CD14-positive monocyte (primary cell): ENCODE results near the gene UCN. TPM values are rescaled to one million over a fixed set of nuclear protein-coding genes. Genes with fewer than 3 reads are reported as not detected.

Source experiments
- DNase-seq, 3 donors: peaks; one replicate each; pipeline ENCODE4 v3.0.0-alpha.2; 2011 to 2022
- H2AFZ ChIP-seq: 2 replicates; pipeline ENCODE4 v1.6.0; 2012; ENCODE audit warnings: mild to moderate bottlenecking, low read depth, low read length, inconsistent platforms; ENCODE audit not compliant: insufficient read depth, poor library complexity, severe bottlenecking
- H3K27ac ChIP-seq, 2 donors: 1 replicate in 1 of 2; 2 replicates in 1 of 2; pipeline ENCODE4 v1.5.1; 2012 to 2013; ENCODE audit warnings: low read length in 2 of 2, control low read depth in 1 of 2, inconsistent platforms in 1 of 2, low read depth in 1 of 2, mild to moderate bottlenecking in 1 of 2
- H3K27me3 ChIP-seq, 2 donors: one replicate each; pipeline versions ENCODE4 v1.6.0 to v1.6.1; 2011 to 2013; ENCODE audit warnings: low read length in 2 of 2; ENCODE audit not compliant: control insufficient read depth in 2 of 2, insufficient read depth in 2 of 2
- H3K36me3 ChIP-seq, 2 donors: replicated peaks in 1 of 2; 1 replicate in 1 of 2; 2 replicates in 1 of 2; pipeline versions ENCODE4 v1.5.1 to v1.6.1; 2012 to 2013; ENCODE audit warnings: low read length in 2 of 2, control low read depth in 1 of 2, inconsistent platforms in 1 of 2, mild to moderate bottlenecking in 1 of 2; ENCODE audit not compliant: insufficient read depth in 2 of 2, control insufficient read depth in 1 of 2
- H3K4me1 ChIP-seq, 2 donors: 1 replicate in 1 of 2; 2 replicates in 1 of 2; pipeline versions ENCODE4 v1.5.1 to v1.6.1; 2012 to 2013; ENCODE audit warnings: low read length in 2 of 2, control low read depth in 1 of 2, inconsistent platforms in 1 of 2, mild to moderate bottlenecking in 1 of 2, moderate library complexity in 1 of 2; ENCODE audit not compliant: insufficient read depth in 2 of 2, control insufficient read depth in 1 of 2
- H3K4me2 ChIP-seq: replicated peaks from 2 replicates; pipeline ENCODE3; 2012; ENCODE audit warnings: low read length, moderate library complexity, mild to moderate bottlenecking; ENCODE audit not compliant: poor library complexity, severe bottlenecking; ENCODE audit errors: extremely low read depth
- H3K4me3 ChIP-seq, 3 experiments: fragments of 200-600 bp in 1 of 3; sonication (generic) in 1 of 3; replicated peaks in 1 of 3; 1 replicate in 2 of 3; 2 replicates in 1 of 3; pipeline ENCODE4 v1.5.1; 2011 to 2013; ENCODE audit warnings: low read length in 3 of 3, mild to moderate bottlenecking in 3 of 3, control low read depth in 2 of 3, low read depth in 2 of 3, inconsistent platforms in 1 of 3, moderate library complexity in 1 of 3
- H3K79me2 ChIP-seq: 2 replicates; pipeline ENCODE4 v1.6.0; 2012; ENCODE audit warnings: mild to moderate bottlenecking, control low read depth, inconsistent platforms, low read length, moderate library complexity; ENCODE audit not compliant: insufficient read depth
- H3K9ac ChIP-seq: 2 replicates; pipeline ENCODE4 v1.6.0; 2017; ENCODE audit warnings: low read length, mild to moderate bottlenecking; ENCODE audit not compliant: insufficient read depth, poor library complexity, severe bottlenecking
- H3K9me3 ChIP-seq, 2 donors: replicated peaks in 1 of 2; 1 replicate in 1 of 2; 2 replicates in 1 of 2; pipeline versions ENCODE4 v1.5.1 to v1.6.1; 2012 to 2013; ENCODE audit warnings: low read length in 2 of 2, control low read depth in 1 of 2; ENCODE audit not compliant: control insufficient read depth in 1 of 2, insufficient read depth in 1 of 2
- H4K20me1 ChIP-seq: 2 replicates; pipeline ENCODE4 v1.6.0; 2012; ENCODE audit warnings: mild to moderate bottlenecking, low read length, control low read depth, moderate library complexity; ENCODE audit not compliant: insufficient read depth
- H3K27ac Mint-ChIP-seq, 7 donors: one replicate each; pipeline ENCODE4 v1.8.0; 2020; ENCODE audit warnings: mild to moderate bottlenecking in 7 of 7, mixed read lengths in 7 of 7, moderate library complexity in 6 of 7, inconsistent platforms in 2 of 7
- H3K27me3 Mint-ChIP-seq, 3 donors: one replicate each; pipeline ENCODE4 v1.8.0; 2021 to 2022; ENCODE audit warnings: low read depth in 3 of 3, mild to moderate bottlenecking in 3 of 3, mixed read lengths in 3 of 3, moderate library complexity in 3 of 3, inconsistent platforms in 1 of 3
- H3K36me3 Mint-ChIP-seq, 2 donors: one replicate each; pipeline ENCODE4 v1.8.0; 2020; ENCODE audit warnings: mixed read lengths in 2 of 2, inconsistent platforms in 1 of 2, mild to moderate bottlenecking in 1 of 2
- H3K4me1 Mint-ChIP-seq: one replicate; pipeline ENCODE4 v1.8.0; 2020; ENCODE audit warnings: mild to moderate bottlenecking, mixed read lengths
- H3K4me3 Mint-ChIP-seq, 2 donors: one replicate each; pipeline ENCODE4 v1.8.0; 2020; ENCODE audit warnings: mild to moderate bottlenecking in 2 of 2, mixed read lengths in 2 of 2, moderate library complexity in 1 of 2
- H3K9me3 Mint-ChIP-seq, 7 donors: one replicate each; pipeline ENCODE4 v1.8.0; 2020 to 2022; ENCODE audit warnings: mixed read lengths in 7 of 7, mild to moderate bottlenecking in 6 of 7, moderate library complexity in 6 of 7, inconsistent platforms in 2 of 7
- CTCF ChIP-seq: fragments of 200-600 bp; IDR thresholded peaks from one replicate; pipeline ENCODE4 v1.8.0; 2022; ENCODE audit warnings: antibody characterized with exemption, mild to moderate bottlenecking
- WGBS: methylation state at CpG from one replicate; pipeline ENCODE4 v1.1.5; 2013; ENCODE audit warnings: missing lambda C conversion rate; ENCODE audit not compliant: insufficient coverage; 5-methylcytosine and 5-hydroxymethylcytosine counted together
- intact Hi-C, 2 donors: fragments of 100-400 bp; cut with micrococcal nuclease; formaldehyde crosslinking; loops; one replicate each; pipeline versions ENCODE4 v1.15.0 to v1.15.1; 2023
- polyA plus RNA-seq, 3 donors: library from polyadenylated mRNA; depleted of rRNA in 1 of 3; unstranded in 2 of 3; stranded (reverse) in 1 of 3; fragments of 300-500 nt in 2 of 3; fragments of >200 nt in 1 of 3; fragmentation: Illumina TruSeq in 2 of 3; gene quantifications; 1 replicate in 2 of 3; 2 replicates in 1 of 3; pipeline ENCODE4 v1.2.3, GENCODE V29; 2012 to 2021

The UCN gene
- polyA plus RNA-seq, 3 donors: 0.39 to 2.2 (median 0.60) TPM

- H3K4me1 ChIP-seq: peaks cover under 1 to 2% of the 10 kb centered on the region in 2 donors
- 100% methylated on average over 3 of the region's 3 CpGs for WGBS
- H3K27me3 ChIP-seq: peaks cover 0 to 9% of the 10 kb centered on the region in 2 donors
- no peak for TF ChIP-seq CTCF
- no peaks in the 10 kb centered on the region for H3K79me2 ChIP-seq
- H3K4me3 ChIP-seq: no peak overlapping the region
- H3K9me3 ChIP-seq: no peaks in the 10 kb centered on the region
- H2AFZ ChIP-seq: no peak overlapping the region
- peaks cover 5% of the 10 kb centered on the region for H3K4me1 Mint-ChIP-seq
- intact Hi-C loops: no loop called here
- H3K4me3 Mint-ChIP-seq: no peak overlapping the region
- peaks cover 46 to 62% of the 10 kb centered on the region in 2 donors for H3K36me3 Mint-ChIP-seq
- peaks cover 21 to 49% of the 10 kb centered on the region in 2 donors for H3K36me3 ChIP-seq
- no peak overlapping the region for H3K27ac Mint-ChIP-seq
- no peak overlapping the region for H3K27ac ChIP-seq
- DNase-seq: no peak
- H3K9me3 Mint-ChIP-seq: peaks cover 0 to 3% (median 0%) of the 10 kb centered on the region in 7 donors
- no peak overlapping the region for H3K4me2 ChIP-seq
- H3K9ac ChIP-seq: no peak overlapping the region
- H3K27me3 Mint-ChIP-seq: peaks cover 14 to 16% (median 16%) of the 10 kb centered on the region in 3 donors
- H4K20me1 ChIP-seq: peaks cover 12% of the 10 kb centered on the region
These were observed 3.9 kb upstream of the UCN start for GRCh38 chr2:27312152-27312551.

- Mint-ChIP-seq H3K9me3 (peaks cover 0 to 6% (median 1%) of the 10 kb centered on the region in 7 donors), H3K27me3 (peaks cover 38 to 41% (median 41%) of the 10 kb centered on the region in 3 donors), H3K27ac (peak overlapping the region in 1 of 7 donors; percentile 56), H3K4me1 (peaks cover 11% of the 10 kb centered on the region), H3K4me3 (no peak overlapping the region), H3K36me3 (peaks cover 36 to 45% of the 10 kb centered on the region in 2 donors)
- Histone ChIP-seq H3K36me3 (peaks cover 19 to 34% of the 10 kb centered on the region in 2 donors), H3K27ac (no peak overlapping the region), H3K27me3 (peaks cover 4 to 32% of the 10 kb centered on the region in 2 donors), H4K20me1 (peaks cover 4% of the 10 kb centered on the region), H3K4me3 (no peak overlapping the region), H2AFZ (no peak overlapping the region), H3K4me2 (no peak overlapping the region), H3K9ac (no peak overlapping the region), H3K4me1 (peaks cover 10 to 12% of the 10 kb centered on the region in 2 donors), H3K9me3 (peaks cover 0 to 7% of the 10 kb centered on the region in 2 donors), H3K79me2 (no peaks in the 10 kb centered on the region)
- 97% methylated on average over 6 of the region's 6 CpGs for WGBS
- intact Hi-C loops: no loop called here
- no peak for DNase-seq
- no peak for TF ChIP-seq CTCF
These were observed 1.4 kb upstream of the UCN start for GRCh38 chr2:27309651-27310050.
